ENCODE data around the gene KLK15. TPM values are rescaled to one million over a fixed set of nuclear protein-coding genes. Genes with fewer than 3 reads are reported as not detected.

The KLK15 gene
- total RNA-seq (2022; extraction: Qiagen RNA extraction; ENCODE audit: low read depth) = not detected in 5 replicates

GRCh38 chr19:50833117-50833801 is at the start of gene KLK15:
Gene KLK15 (minus strand): TSS chr19:50833574. CDS start chr19:50831492, 2,082 bp downstream.

GRCh38 chr19:50873056-50873455 is 39.7 kb upstream of the KLK15 start, which contains the start of gene KLK2:
Gene KLK2 (plus strand): TSS chr19:50873439. CDS start chr19:50873474, 35 bp downstream.

GRCh38 chr19:50854636-50855410 is 21.4 kb upstream of the KLK15 start, which contains the start of gene KLK3:
Gene KLK3 (plus strand): TSS chr19:50854915. CDS start chr19:50854956, 41 bp downstream.

GRCh38 chr19:50823389-50824042 is 9.9 kb downstream of the KLK15 start, which contains the start of gene KLK1:
Gene KLK1 (minus strand): TSS chr19:50823787. CDS start chr19:50823748, 39 bp downstream.

GRCh38 chr19:50790396-50790795 is 43.0 kb downstream of the KLK15 start, which contains the start of gene ACP4:
Gene ACP4 (plus strand): TSS chr19:50790415. CDS start chr19:50790415, 0 bp downstream.

Other genes with a start within 250 kb of the KLK15 start
- 0.36 to 0.76 TPM (median 0.51 TPM) in 5 replicates for gene SYT3, start 193.7 kb downstream of the KLK15 start, total RNA-seq (2022; extraction: Qiagen RNA extraction; ENCODE audit: low read depth)
- gene C19orf81, start 184.1 kb downstream of the KLK15 start, total RNA-seq (2022; extraction: Qiagen RNA extraction; ENCODE audit: low read depth) = 4.4 to 11.2 TPM (median 9.5 TPM) in 5 replicates
- 0.07 to 0.35 TPM (median 0.20 TPM) in 5 replicates for gene SHANK1, start 113.8 kb downstream of the KLK15 start, total RNA-seq (2022; extraction: Qiagen RNA extraction; ENCODE audit: low read depth)
- gene CLEC11A, start 110.2 kb downstream of the KLK15 start, total RNA-seq (2022; extraction: Qiagen RNA extraction; ENCODE audit: low read depth) = 5.1 to 9.7 TPM (median 9.2 TPM) in 5 replicates
- not detected in 5 replicates for gene GPR32, start 63.1 kb downstream of the KLK15 start, total RNA-seq (2022; extraction: Qiagen RNA extraction; ENCODE audit: low read depth)
- not detected in 5 replicates for gene ACP4, start 43.2 kb downstream of the KLK15 start, total RNA-seq (2022; extraction: Qiagen RNA extraction; ENCODE audit: low read depth)
- gene KLK1, start 9.8 kb downstream of the KLK15 start, total RNA-seq (2022; extraction: Qiagen RNA extraction; ENCODE audit: low read depth) = 0.10 to 0.41 TPM (median 0.16 TPM) in 3 of 5 replicates, not detected in the others
- gene KLK3, start 21.3 kb upstream of the KLK15 start, total RNA-seq (2022; extraction: Qiagen RNA extraction; ENCODE audit: low read depth) = not detected in 5 replicates
- gene KLK2, start 39.9 kb upstream of the KLK15 start, total RNA-seq (2022; extraction: Qiagen RNA extraction; ENCODE audit: low read depth) = 0.03 TPM in 1 of 5 replicates, not detected in the others
- gene KLK4, start 77.8 kb upstream of the KLK15 start, total RNA-seq (2022; extraction: Qiagen RNA extraction; ENCODE audit: low read depth) = 0.14 to 0.22 TPM in 2 of 5 replicates, not detected in the others
- 0.17 TPM in 1 of 5 replicates, not detected in the others for gene KLK5, start 119.5 kb upstream of the KLK15 start, total RNA-seq (2022; extraction: Qiagen RNA extraction; ENCODE audit: low read depth)
- gene KLK6, start 136.0 kb upstream of the KLK15 start, total RNA-seq (2022; extraction: Qiagen RNA extraction; ENCODE audit: low read depth) = 0.21 to 0.82 TPM (median 0.33 TPM) in 4 of 5 replicates, not detected in the other
- gene KLK7, start 150.3 kb upstream of the KLK15 start, total RNA-seq (2022; extraction: Qiagen RNA extraction; ENCODE audit: low read depth) = 0.03 TPM in 1 of 5 replicates, not detected in the others
- gene KLK8, start 168.0 kb upstream of the KLK15 start, total RNA-seq (2022; extraction: Qiagen RNA extraction; ENCODE audit: low read depth) = not detected in 5 replicates
- 0.19 to 0.34 TPM (median 0.32 TPM) in 5 replicates for gene KLK10, start 186.1 kb upstream of the KLK15 start, total RNA-seq (2022; extraction: Qiagen RNA extraction; ENCODE audit: low read depth)
- 0.14 TPM in 1 of 5 replicates, not detected in the others for gene KLK11, start 193.0 kb upstream of the KLK15 start, total RNA-seq (2022; extraction: Qiagen RNA extraction; ENCODE audit: low read depth)
- gene KLK12, start 201.4 kb upstream of the KLK15 start, total RNA-seq (2022; extraction: Qiagen RNA extraction; ENCODE audit: low read depth) = not detected in 5 replicates
- gene KLK13, start 231.5 kb upstream of the KLK15 start, total RNA-seq (2022; extraction: Qiagen RNA extraction; ENCODE audit: low read depth) = 0.08 to 0.36 TPM in 2 of 5 replicates, not detected in the others
- gene KLK14, start 249.3 kb upstream of the KLK15 start, total RNA-seq (2022; extraction: Qiagen RNA extraction; ENCODE audit: low read depth) = 0.29 to 0.70 TPM (median 0.50 TPM) in 5 replicates

All from A549 treated with CpdA at 1 μM for 4 hours (cell line).